ENCODE measurements around the gene KHNYN.

The KHNYN gene

DNA sequence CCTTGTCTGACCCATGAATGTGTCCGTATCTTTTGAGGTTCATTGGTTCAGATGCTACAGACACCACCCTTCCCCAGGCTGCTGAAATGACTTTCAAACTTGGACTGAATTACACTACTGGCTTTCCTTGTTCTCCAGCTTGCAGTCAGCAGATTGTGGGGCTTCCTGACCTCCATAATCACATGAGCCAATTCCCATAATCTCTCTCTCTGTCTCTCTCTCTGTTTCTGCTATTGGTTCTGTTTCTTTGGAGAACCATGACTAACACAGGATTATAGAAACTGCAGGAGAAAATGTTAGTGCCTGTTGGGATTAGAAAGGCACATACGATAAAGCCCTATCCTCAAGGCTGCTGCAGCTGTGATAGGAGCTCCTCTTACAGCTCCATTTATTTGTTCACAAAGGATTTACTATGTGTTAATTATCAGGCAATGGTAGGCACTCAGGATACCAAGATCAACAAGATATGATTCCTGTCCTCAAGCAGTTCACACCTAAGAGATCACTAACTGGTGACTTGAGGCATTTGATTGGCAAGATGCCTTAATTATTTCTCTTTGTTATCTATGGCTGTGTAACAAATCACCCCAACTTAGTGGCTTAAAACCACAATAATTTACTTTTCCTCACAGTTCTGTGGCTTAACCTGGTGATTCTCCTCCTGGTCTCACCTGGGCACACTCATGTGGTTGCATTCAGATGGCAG, 41.1 kb upstream of the KHNYN start:
- TF ChIP-seq, protein P1, sequence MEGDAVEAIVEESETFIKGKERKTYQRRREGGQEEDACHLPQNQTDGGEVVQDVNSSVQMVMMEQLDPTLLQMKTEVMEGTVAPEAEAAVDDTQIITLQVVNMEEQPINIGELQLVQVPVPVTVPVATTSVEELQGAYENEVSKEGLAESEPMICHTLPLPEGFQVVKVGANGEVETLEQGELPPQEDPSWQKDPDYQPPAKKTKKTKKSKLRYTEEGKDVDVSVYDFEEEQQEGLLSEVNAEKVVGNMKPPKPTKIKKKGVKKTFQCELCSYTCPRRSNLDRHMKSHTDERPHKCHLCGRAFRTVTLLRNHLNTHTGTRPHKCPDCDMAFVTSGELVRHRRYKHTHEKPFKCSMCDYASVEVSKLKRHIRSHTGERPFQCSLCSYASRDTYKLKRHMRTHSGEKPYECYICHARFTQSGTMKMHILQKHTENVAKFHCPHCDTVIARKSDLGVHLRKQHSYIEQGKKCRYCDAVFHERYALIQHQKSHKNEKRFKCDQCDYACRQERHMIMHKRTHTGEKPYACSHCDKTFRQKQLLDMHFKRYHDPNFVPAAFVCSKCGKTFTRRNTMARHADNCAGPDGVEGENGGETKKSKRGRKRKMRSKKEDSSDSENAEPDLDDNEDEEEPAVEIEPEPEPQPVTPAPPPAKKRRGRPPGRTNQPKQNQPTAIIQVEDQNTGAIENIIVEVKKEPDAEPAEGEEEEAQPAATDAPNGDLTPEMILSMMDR (IDR thresholded peaks at IDR 0.05; ENCODE audit: low read depth, low read length) = no peak
- H3K4me3 ChIP-seq (ENCODE audit: low read depth, low read length) = no peak overlapping the region
- no peak for DNase-seq (ENCODE audit: low read depth, low spot score)
- in situ Hi-C loops (cut with HindIII; ENCODE audit: low sequenced_read_pairs) = no loop called here

- H3K4me3 ChIP-seq (ENCODE audit: low read depth, low read length) = no peak overlapping the region
- in situ Hi-C loops (cut with HindIII; ENCODE audit: low sequenced_read_pairs) = no loop called here
- TF ChIP-seq, protein P1 (IDR thresholded peaks at IDR 0.05; ENCODE audit: low read depth, low read length) = no peak
- DNase-seq (ENCODE audit: low read depth, low spot score) = no peak
Observed at GRCh38 chr14:24389226-24389848, 40.4 kb upstream of the KHNYN start.

DNA sequence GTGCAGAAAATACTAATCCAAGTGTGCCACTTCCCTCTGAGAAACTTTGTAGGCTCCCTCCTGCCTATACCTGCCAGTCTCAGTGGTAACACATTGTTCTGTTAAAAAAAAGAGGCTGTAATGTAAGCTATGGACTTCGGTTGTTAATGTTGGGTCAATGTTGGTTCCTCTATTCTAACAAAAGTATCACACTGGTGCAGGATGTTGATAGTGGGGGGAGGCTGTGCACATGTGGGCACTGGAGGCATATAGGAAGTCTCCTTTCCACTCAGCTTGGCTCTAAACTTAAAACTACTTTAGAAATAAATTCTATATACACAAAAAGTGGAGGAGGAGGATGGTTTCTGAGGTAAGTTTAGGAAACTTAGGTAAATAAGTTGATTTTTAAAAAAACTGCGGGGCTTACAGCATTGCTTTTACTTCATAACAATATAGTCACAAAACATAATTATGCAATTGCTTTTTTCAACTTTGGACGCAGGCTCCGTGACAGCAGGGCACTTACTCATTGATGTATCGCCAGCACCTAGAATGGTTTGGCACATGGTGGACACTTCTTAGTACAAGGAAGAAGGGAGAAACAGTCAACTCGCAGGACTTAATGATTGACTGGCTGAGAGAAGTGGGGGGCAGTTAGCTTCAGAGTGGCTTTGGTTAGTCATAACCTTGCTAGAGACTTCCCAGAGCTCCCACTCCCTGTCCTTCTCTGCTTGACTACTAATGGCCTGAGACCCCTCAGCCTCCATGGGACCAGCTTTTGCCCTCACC, 38.9 kb upstream of the KHNYN start:
- DNase-seq (ENCODE audit: low read depth, low spot score) = no peak
- TF ChIP-seq, protein P1 (IDR thresholded peaks at IDR 0.05; ENCODE audit: low read depth, low read length) = no peak
- no peak overlapping the region for H3K4me3 ChIP-seq (ENCODE audit: low read depth, low read length)
- in situ Hi-C loops (cut with HindIII; ENCODE audit: low sequenced_read_pairs) = no loop called here

GRCh38 chr14:24392325-24393091, 37.2 kb upstream of the KHNYN start:
- no peak overlapping the region for H3K4me3 ChIP-seq (ENCODE audit: low read depth, low read length)
- DNase-seq (ENCODE audit: low read depth, low spot score) = peak; percentile 65
- TF ChIP-seq, protein P1 (IDR thresholded peaks at IDR 0.05; ENCODE audit: low read depth, low read length) = peak; percentile 33
- in situ Hi-C loops (cut with HindIII; ENCODE audit: low sequenced_read_pairs) = no loop called here

DNA sequence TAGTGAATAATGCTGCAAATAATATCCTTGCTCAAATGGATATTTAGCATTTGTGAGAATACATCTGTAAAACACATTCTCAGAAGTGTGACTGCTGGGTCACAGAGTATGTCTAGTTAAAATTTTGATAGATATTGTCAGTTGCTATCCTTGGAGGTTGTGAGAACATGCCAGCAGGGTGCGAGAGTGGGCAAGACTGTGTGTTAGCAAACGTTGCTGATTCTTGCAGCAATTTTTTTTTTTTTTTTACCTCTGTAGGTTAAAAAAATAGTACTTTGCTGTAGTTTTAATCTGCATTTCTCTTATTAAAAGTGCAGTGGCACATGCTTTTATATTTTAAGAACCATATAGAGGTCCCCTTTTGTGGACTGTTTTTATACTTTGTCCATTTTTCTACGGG, 35.5 kb upstream of the KHNYN start:
- TF ChIP-seq, protein P1 (IDR thresholded peaks at IDR 0.05; ENCODE audit: low read depth, low read length) = no peak
- no peak overlapping the region for H3K4me3 ChIP-seq (ENCODE audit: low read depth, low read length)
- no peak for DNase-seq (ENCODE audit: low read depth, low spot score)
- in situ Hi-C loops (cut with HindIII; ENCODE audit: low sequenced_read_pairs) = no loop called here
